Body of pancreas (tissue), 4 donors: ENCODE measurements around the gene DOK5. TPM values are rescaled to one million over a fixed set of nuclear protein-coding genes. Genes with fewer than 3 reads are reported as not detected.

Source experiments
- ATAC-seq: fragments of 150-250 bp; one replicate; pipeline ENCODE4 v1.9.1; 2016
- DNase-seq, 4 donors: peaks; one replicate each; pipeline ENCODE4 v3.0.0-alpha.2; 2019
- H3K27ac ChIP-seq, 4 donors: fragments of 200-600 bp; sonication (generic); 1 replicate in 3 of 4; 2 replicates in 1 of 4; pipeline versions ENCODE4 v1.5.1 to v1.6.1; 2016 to 2019; ENCODE audit warnings: mild to moderate bottlenecking in 1 of 4, mixed read lengths in 1 of 4, moderate library complexity in 1 of 4
- H3K27me3 ChIP-seq, 2 donors: fragments of 200-600 bp; sonication (generic); one replicate each; pipeline ENCODE4 v1.6.0; 2016; ENCODE audit warnings: mild to moderate bottlenecking in 1 of 2
- H3K36me3 ChIP-seq, 2 donors: fragments of 200-600 bp; sonication (generic); replicated peaks in 1 of 2; 2 replicates each; pipeline ENCODE4 v1.5.1; 2016; ENCODE audit warnings: low read depth in 2 of 2; ENCODE audit not compliant: insufficient read depth in 1 of 2
- H3K4me1 ChIP-seq: fragments of 200-600 bp; sonication (generic); one replicate; pipeline ENCODE4 v1.6.0; 2016
- H3K4me3 ChIP-seq, 2 donors: fragments of 200-600 bp; sonication (generic); 1 replicate in 1 of 2; 2 replicates in 1 of 2; pipeline ENCODE4 v1.5.1; 2016 to 2019
- H3K9me3 ChIP-seq, 3 donors: fragments of 200-600 bp; sonication (generic); 1 replicate in 2 of 3; 2 replicates in 1 of 3; pipeline ENCODE4 v1.5.1; 2016
- CTCF ChIP-seq, 7 experiments: fragments of 450-650 bp in 4 of 7; fragments of 200-600 bp in 3 of 7; sonication (generic) in 3 of 7; IDR thresholded peaks; one replicate each; pipeline ENCODE4 v1.5.1; 2016 to 2019; ENCODE audit warnings: antibody characterized with exemption in 7 of 7
- POLR2A ChIP-seq, 3 donors: fragments of 450-650 bp; IDR thresholded peaks; one replicate each; pipeline ENCODE4 v1.6.1; 2016; ENCODE audit warnings: antibody characterized with exemption in 3 of 3, mild to moderate bottlenecking in 2 of 3
- WGBS, 2 donors: methylation state at CpG; one replicate each; pipeline ENCODE4 v1.1.5; 2017; 5-methylcytosine and 5-hydroxymethylcytosine counted together
- intact Hi-C: fragments of 100-400 bp; cut with DNase I; formaldehyde crosslinking; loops from one replicate; pipeline ENCODE4 v1.15.1; 2023
- total RNA-seq, 2 donors: library from RNA; depleted of rRNA; stranded (reverse); fragments of >200 nt; gene quantifications; one replicate each; pipeline ENCODE4 v1.1.0, GENCODE V29; 2016

The DOK5 gene
- total RNA-seq, 2 donors from 2014 or later, result 1.3 TPM; not detected in 1

- Histone ChIP-seq H3K4me1 (peaks cover 25% of the 10 kb centered on the region), H3K4me3 (no peak overlapping the region), H3K27ac (no peak overlapping the region), H3K27me3 (no peaks in the 10 kb centered on the region), H3K36me3 (no peaks in the 10 kb centered on the region), H3K9me3 (no peaks in the 10 kb centered on the region)
- ATAC-seq, result no peak
- DNase-seq, result no peak
- intact Hi-C loops, result no loop called here
- TF ChIP-seq CTCF (IDR thresholded peaks at IDR 0.05) (no peak), POLR2A (IDR thresholded peaks at IDR 0.05) (no peak)
- WGBS, 2 donors, result 43 to 44% methylated on average over 2 of the region's 2 CpGs
Measured at GRCh38 chr20:54691327-54691726, 215.9 kb downstream of the DOK5 start.

GRCh38 chr20:54692168-54692887 is 216.9 kb downstream of the DOK5 start:
- peak; percentile 80 for ATAC-seq
- H3K4me1 ChIP-seq, result peaks cover 25% of the 10 kb centered on the region
- no peaks in the 10 kb centered on the region for H3K9me3 ChIP-seq
- no peaks in the 10 kb centered on the region for H3K36me3 ChIP-seq
- H3K27me3 ChIP-seq, result no peaks in the 10 kb centered on the region
- intact Hi-C loops, result no loop called here
- peak overlapping the region in 2 of 4 donors; percentile 46 to 51 for H3K27ac ChIP-seq
- TF ChIP-seq CTCF (IDR thresholded peaks at IDR 0.05) (no peak), POLR2A (IDR thresholded peaks at IDR 0.05) (no peak)
- DNase-seq, result peak in 1 of 4 donors; percentile 8
- WGBS, 2 donors, result 20 to 26% methylated on average over 4 of the region's 4 CpGs
- no peak overlapping the region for H3K4me3 ChIP-seq

- no peak for DNase-seq
- H3K36me3 ChIP-seq, result no peaks in the 10 kb centered on the region
- no peak overlapping the region for H3K27ac ChIP-seq
- H3K9me3 ChIP-seq, result no peaks in the 10 kb centered on the region
- H3K27me3 ChIP-seq, result no peaks in the 10 kb centered on the region
- ATAC-seq, result no peak
- TF ChIP-seq POLR2A (IDR thresholded peaks at IDR 0.05), result no peak
- no peak for TF ChIP-seq CTCF (IDR thresholded peaks at IDR 0.05)
- intact Hi-C loops, result no loop called here
- no peak overlapping the region for H3K4me3 ChIP-seq
- H3K4me1 ChIP-seq, result peaks cover 25% of the 10 kb centered on the region
- 93 to 100% methylated on average over 3 of the region's 3 CpGs for WGBS, 2 donors
Measured at GRCh38 chr20:54694516-54694915, 219.1 kb downstream of the DOK5 start.

DNA sequence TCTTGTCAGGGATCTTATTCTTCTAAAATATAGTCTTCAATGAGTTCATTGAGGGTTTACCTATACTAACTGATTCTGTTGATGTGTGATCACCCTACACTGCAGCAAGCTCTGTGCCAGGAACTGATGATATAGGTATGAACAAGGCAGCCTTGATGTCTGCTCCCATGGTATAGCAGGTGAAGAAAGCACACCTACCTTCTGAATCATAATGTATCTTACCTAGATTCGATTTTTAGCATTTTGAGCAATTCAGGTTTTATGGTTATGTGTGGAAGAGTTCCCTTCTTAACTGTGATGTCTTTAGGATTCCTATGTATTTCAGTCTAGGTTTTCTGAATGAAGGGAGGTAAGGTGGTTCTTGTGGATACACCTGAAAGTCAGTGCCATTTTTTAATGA is 223.0 kb downstream of the DOK5 start:
- ATAC-seq, result no peak
- intact Hi-C loops, result no loop called here
- no peak for TF ChIP-seq POLR2A (IDR thresholded peaks at IDR 0.05)
- no peak for TF ChIP-seq CTCF (IDR thresholded peaks at IDR 0.05)
- H3K27me3 ChIP-seq, result no peaks in the 10 kb centered on the region
- H3K9me3 ChIP-seq, result no peaks in the 10 kb centered on the region
- H3K4me1 ChIP-seq, result peaks cover 3% of the 10 kb centered on the region
- H3K4me3 ChIP-seq, result no peak overlapping the region
- no peak overlapping the region for H3K27ac ChIP-seq
- 40 to 50% methylated on average over 1 of the region's 1 CpG for WGBS, 2 donors
- no peaks in the 10 kb centered on the region for H3K36me3 ChIP-seq
- DNase-seq, result no peak
